HG02970 (cell line): ENCODE measurements around the gene TFF3.

ENCODE experiments used
- ATAC-seq: cut with Tn5 transposase; IDR thresholded peaks from one replicate; pipeline ENCODE4 v1.9.1; 2021; ENCODE audit warnings: mild to moderate bottlenecking, moderate library complexity, moderate number of reproducible peaks; ENCODE audit not compliant: unreplicated experiment, low FRiP score

Gene TFF3

GRCh38 chr21:42315296-42315891 is at the start of gene TFF3:
Gene TFF3, minus strand, starts transcription at chr21:42315409. Its CDS starts 35 bp downstream, at chr21:42315374.
- no peak for ATAC-seq

GRCh38 chr21:42364304-42364865 is 49.2 kb upstream of the TFF3 start:
- no peak for ATAC-seq

- no peak for ATAC-seq
Observed at GRCh38 chr21:42363312-42363711, 48.1 kb upstream of the TFF3 start.

GRCh38 chr21:42362700-42363099 is 47.5 kb upstream of the TFF3 start:
- no peak for ATAC-seq

DNA sequence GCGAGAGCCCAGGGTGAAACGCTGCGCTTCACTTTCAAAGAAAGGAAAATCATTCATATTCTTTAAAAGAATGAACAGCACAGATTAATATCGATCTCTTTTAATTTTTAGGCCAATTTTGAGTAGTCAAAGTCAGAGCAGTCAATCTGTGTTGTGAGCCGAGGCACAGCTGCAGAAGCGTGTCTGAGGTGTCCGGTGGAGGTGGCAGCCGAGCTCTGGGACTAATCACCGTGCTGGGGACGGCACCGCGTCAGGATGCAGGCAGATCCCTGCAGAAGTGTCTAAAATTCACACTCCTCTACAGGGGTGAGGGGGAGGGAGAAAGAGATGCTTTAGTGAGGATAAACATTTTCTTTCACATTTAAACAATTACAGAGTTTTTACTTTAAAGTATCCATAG is 47.0 kb upstream of the TFF3 start:
- no peak for ATAC-seq

- ATAC-seq = no peak
Observed at GRCh38 chr21:42361286-42361685, 46.1 kb upstream of the TFF3 start.

DNA sequence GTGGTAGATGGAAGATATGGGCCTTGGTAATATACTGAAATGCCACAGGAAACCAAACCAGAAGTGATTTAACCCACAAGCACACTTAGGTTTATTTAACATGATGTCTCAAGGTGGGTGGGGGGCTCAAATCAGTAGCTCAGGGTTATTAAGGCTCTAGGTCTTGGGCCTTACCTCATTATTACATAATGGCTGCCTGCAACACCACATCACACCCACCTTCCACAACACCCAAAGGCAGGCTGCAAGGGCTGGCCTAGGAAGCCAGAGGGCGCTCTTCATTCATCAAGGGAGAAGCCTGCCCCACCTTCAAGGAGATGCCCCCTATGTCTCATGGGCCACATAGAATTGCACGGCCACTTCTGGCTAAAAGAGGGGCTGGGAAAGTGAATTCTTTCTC is 45.1 kb upstream of the TFF3 start:
- ATAC-seq = no peak

DNA sequence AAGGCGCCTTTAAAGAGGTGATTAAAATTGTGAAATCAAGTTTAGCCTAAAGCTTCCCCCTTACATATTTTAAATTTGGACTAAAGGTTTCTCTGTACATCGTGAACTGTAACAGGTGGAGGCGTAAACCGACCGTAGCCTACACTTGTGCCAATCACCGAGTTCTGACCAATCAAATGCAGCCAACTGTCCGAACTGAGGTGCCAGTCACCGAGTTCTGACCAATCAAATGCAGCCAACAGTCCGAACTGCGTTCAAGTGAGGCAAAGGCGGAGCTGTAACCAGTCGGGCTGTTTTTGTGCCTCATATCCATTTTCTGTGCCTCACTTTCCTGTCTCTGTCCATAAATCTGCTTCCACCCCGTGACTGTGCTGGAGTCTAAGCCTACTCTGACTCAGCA is 43.7 kb upstream of the TFF3 start:
- no peak for ATAC-seq

GRCh38 chr21:42358261-42358660 is 43.1 kb upstream of the TFF3 start:
- no peak for ATAC-seq

DNA sequence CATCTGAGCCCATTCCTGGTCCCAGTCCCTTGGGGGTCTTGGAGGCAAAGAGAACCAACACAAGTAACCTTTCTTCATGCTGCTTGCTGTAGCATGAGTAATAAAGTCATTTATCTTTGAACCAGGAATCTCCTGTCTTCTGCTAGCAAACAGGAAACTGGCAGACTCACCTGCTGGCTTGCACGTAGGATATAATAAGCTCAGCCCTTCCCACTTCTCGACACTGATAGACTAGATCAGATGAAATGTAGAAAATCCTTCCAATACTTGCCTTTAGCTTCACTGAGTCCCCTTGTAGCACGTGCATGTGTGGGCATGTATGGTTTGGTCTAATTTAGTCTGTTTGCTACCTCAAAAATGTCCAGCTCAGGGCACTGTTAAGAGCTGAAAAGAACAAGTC is 42.1 kb upstream of the TFF3 start:
- no peak for ATAC-seq

GRCh38 chr21:42356650-42357049 is 41.4 kb upstream of the TFF3 start:
- ATAC-seq = no peak

GRCh38 chr21:42356046-42356445 is 40.8 kb upstream of the TFF3 start:
- no peak for ATAC-seq

DNA sequence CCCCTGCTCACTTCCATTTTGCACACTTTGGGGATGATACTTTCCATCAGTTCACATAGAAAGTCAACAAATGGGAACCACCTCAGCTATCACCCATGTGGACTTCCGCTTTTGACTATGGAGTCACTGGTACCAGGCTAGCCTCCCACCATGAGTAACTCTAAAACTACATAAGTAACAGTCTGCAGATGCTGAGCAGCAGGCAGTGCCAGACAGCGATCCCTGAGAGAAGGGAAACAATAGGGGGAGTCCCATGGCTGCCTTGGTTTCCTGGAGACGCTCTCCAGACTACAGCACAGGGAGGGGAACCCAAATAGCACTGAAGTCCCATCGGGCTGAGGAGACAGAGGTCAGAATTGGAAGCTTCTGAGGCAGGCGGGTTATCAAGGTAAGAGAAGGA is 38.4 kb upstream of the TFF3 start:
- no peak for ATAC-seq

DNA sequence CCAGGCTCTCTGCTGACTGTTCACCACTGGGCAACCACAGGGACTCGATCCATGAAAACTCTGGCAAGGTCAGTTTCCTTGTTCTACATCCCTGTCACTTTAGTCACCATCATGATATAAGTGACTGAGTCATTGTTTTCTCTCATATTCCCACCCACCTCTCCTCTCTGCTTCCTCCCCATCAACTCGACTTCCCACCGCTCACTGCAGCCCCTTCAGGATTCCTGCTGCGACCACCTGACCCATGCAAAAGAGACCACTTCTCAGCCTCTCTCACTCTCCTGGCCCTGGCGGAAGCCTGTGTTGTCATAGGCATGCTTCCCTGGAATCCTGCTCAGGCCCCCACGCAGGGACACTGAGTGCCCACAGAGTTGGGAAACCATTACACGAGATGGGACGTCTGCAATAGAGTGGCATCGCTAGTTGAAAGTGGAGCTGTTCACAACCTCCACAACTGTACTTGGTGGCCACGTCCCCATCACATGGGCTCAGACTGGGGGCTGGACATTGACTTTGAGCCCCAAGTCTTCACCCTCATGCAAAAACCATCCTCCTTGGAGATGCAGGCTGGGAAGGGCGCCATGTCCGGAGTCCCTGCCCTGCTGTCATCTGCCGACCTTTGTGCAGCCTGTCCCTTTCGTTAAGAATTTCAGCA is 37.4 kb upstream of the TFF3 start:
- no peak for ATAC-seq

DNA sequence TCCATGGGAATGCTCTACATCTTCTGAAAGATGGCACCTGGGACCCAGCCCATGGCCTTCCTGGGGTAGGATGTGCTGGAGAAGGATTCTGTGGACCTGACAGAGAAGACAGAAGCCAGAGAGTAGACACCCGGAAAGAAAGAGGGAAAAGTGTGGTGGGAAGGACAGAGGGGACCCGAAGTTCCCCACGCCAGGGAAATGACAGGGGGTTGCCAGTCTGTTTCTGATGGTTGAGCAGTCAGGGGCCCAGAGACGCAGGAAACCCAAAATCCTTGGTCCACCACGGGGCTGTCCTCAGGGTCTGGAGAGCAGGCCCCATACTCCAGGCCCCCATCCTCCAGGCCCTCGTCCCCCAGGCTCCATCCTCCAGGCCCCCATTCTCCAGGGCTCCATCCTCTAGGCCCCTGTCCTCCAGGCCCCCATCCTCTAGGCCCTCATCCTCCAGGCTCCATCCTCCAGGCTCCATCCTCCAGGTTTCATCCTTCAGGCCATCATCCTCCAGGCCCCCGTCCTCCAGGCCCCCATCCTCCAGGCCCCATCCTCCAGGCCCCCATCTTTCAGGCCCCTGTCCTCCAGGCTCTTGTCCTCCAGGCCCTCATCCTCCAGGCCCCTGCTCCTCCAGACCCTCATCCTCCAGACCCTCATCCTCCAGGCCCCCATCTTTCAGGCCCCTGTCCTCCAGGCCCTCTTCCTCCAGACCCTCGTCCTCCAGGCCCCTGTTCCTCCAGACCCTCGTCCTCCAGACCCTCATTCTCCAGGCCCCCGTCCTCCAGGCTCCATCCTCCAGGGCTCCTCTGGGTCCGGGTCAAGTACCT is 36.6 kb upstream of the TFF3 start:
- no peak for ATAC-seq

DNA sequence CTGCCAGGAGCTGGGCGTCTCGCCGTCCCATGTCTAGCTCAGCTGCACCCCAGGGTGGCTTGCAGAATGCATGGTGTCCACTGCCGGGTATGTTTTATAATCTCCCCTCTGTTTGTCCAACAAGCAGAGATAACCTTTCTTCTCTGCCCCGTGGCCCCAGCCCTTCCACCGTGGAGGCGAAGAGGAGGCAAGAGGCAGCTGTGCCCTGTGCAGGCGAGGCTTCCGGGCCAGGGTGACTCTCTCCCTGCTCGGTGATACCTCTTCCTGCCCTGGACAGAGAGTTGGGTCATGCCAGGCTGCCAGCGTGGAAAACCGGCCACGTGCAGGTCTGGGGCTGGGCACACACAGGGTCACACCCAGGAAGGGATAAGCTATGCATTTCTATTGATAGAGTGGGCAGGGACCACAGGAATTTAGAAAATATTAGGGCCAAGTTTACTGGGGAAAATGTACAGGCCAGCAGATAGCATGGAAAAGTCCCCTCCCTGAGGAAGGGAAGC is 35.8 kb upstream of the TFF3 start, which contains the start of gene TFF2:
Gene TFF2 (minus strand): TSS at position 68 of the 500 bp plus-strand sequence. CDS start 37 bp downstream, at position 31.
- no peak for ATAC-seq

DNA sequence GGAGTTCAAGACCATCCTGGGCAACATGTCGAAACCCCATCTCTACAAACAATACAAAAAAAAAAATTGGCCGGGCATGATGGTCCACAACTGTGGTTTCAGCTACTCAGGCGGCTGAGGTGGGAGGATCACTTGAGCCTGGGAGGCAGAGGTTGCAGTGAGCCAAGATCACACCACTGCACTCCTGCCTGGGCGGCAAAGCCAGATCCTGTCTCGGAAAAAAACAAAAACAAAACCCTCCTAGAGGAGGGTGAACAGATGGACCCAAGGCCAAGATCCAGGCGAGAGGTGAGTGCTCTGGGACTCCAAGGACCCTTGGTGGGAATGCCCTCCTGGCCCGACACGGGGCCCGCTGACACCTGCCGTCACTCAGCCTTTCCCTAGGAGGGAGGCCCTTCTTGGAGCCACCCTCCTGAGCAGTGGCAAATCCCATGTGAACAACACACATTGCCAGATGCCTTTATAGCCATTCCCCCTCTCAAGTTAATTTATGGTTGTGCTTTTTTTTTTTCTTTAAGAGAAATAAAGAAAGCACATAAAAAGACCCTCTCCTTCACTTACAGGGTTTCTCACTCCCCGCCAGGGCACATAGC is 35.2 kb upstream of the TFF3 start:
- ATAC-seq = no peak

DNA sequence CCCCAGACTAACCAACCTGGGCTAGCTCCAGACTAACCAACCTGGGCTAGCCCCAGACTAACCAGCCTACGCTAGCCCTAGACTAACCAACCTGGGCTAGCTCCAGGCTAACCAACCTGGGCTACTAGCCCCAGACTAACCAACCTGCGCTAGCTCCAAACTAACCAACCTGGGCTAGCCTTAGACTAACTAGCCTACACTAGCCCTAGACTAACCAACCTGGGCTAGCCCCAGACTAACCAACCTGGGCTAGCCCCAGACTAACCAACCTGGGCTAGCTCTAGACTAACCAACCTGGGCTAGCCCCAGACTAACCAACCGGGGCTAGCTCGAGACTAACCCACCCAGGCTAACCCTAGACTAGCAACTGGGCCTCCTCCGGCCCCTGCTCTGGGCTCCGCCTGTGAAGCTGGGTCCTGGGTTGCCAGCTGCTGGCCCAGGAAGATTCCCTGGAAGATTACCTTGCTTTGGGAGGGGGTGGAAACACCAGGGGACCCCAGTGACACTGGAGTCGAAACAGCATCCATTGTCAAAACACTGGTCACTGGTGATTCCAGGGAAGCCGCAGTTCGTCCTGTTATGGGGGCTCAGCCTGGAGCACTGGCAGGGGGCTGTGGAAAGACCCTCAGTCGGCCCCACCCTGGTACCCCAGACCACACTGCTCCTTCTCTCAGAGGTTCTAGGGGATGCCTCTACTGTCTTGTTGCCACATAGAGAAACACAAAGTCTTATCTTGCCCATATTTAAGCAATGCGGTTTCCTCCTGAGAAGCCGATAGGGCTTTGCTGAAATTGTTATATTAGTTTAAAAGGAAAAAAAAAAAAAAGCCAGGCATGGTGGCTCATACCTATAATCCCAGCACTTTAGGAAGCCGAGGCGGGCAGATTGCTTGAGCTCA is 34.5 kb upstream of the TFF3 start:
- ATAC-seq = no peak

GRCh38 chr21:42348762-42349161 is 33.6 kb upstream of the TFF3 start:
- ATAC-seq = no peak
